GM21447 (cell line): ENCODE results near the gene TMEM19.

Experiments
- ATAC-seq: cut with Tn5 transposase; IDR thresholded peaks from one replicate; pipeline ENCODE4 v1.9.1; 2021; ENCODE audit not compliant: unreplicated experiment

Gene TMEM19

DNA sequence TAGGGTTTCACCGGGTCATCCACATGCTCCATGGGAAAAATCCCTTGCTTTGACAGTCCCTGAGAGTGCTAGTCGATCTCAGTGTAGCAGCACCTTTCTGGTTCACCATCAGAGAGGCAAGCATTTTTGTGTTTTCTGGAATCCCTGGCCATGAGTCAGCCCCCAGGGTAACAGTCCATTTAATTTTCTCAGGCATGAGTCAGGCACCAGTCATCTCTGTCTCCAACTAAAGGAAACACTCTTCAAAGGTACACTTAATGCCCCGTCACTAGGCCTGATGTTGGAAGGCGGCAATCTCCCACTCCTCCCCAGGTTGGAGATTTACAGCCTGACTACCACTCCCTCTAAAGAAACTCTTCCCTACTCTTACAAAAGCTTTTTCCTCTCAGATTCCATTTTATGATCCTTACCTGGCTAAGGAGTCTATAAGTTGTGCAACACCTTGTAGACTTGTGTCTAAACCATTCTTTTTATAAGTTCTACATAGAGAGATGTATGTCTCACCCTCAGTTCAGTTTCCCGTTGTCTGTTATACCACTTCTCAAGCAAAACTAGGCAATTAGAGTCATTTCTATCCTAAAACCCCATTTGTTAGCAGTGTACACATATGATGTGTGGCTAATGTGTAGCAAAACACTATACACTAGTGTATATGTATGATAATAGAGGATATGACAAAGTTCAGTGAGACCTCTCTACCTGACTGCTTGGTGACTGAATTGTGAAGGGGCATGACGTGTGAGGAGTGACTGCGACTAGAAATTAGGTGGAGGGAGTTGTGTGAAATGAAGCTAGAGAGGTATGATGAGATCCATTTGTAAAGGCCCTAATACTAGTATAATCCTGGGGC is 24.6 kb downstream of the TMEM19 start:
- no peak for ATAC-seq

DNA sequence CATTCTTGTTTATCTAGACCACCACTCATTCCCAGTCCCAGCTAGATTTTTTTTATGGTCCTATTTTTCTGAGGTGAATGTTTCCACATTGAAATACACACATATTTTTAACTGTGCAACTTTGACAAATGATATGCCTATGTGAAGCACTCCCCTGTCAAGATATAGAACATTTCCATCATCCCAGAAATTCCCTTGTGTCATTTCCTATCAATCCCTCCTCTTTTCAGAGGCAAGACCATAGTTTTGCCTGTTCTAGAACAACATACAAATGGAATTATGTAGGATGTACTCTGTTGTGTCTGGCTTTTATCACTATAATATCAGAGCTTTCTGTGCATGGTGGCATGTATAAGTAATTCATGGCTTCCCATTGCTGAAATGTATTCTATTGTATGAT is 32.7 kb downstream of the TMEM19 start:
- no peak for ATAC-seq

- no peak for ATAC-seq
Observed at GRCh38 chr12:71719647-71720370, 33.9 kb downstream of the TMEM19 start.

DNA sequence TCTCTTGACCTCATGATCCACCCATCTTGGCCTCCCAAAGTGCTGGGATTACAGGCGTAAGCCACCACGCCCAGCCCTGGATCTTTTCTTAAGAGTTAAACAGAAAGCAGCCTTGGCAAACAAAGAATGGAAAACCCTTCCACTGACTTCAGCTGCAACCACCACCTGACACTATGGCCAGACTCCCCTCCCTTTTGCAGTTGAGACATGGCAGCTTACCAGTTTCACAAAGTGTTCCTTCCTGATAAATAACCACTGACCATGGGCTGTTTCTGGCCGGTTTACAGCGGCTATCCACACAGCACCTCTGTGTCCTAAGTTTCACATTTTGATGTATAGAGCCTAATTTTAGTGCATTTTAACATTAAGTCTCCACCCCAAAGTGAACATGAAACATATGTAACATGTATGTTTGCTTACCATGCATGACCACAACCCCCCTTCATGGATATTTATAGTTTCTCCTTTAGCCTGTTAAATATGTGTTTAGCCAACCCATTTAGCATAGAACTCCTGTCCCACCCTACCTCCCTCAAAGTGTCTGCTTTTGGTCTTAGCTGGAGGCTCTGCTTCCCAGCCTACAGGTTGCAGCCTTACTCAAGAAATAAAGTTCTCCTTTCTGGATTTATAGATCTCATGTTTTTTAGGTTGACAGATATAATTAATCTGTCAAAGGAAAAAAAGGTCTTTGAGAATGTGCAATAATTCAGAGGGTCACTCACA is 36.1 kb downstream of the TMEM19 start:
- ATAC-seq, result no peak

- no peak for ATAC-seq
Observed at GRCh38 chr12:71725011-71725410, 39.1 kb downstream of the TMEM19 start.

DNA sequence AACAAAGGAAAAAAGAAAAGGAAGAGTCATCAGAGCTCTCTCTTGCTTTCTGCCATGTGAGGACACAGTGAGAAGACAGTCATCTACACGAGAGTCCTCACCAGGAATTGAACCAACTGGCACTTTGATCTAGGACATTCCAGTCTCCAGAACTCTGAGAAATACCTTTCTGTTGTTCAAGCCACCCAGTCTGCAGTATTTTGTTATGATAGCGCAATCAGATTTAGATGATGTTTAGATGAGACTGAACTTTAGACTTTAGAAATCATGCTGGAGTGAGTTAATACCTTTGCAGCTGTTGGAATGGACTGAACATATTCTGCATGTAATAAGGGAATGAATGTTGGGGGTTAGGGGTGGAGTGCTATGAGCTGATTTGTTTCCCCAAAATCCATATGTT is 40.7 kb downstream of the TMEM19 start:
- no peak for ATAC-seq

DNA sequence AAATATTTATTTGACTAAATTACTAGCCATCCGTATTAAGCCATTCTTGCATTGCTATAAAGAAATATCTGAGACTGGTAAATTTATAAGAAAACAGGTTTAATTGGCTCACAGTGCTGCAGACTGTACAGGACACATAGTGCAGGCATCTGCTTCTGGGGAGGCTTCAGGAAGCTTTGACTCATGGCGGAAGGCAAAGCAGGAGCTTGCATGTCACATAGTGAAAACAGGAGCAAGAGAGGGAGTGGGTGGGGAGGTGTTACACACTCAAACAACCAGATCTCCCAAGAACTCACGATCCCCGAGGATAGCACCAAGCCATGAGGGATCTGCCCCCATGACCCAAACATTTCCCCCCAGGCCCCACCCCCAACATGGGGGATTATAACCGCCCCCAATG is 42.1 kb downstream of the TMEM19 start:
- no peak for ATAC-seq

GRCh38 chr12:71730936-71731335 is 45.1 kb downstream of the TMEM19 start:
- ATAC-seq, result no peak

DNA sequence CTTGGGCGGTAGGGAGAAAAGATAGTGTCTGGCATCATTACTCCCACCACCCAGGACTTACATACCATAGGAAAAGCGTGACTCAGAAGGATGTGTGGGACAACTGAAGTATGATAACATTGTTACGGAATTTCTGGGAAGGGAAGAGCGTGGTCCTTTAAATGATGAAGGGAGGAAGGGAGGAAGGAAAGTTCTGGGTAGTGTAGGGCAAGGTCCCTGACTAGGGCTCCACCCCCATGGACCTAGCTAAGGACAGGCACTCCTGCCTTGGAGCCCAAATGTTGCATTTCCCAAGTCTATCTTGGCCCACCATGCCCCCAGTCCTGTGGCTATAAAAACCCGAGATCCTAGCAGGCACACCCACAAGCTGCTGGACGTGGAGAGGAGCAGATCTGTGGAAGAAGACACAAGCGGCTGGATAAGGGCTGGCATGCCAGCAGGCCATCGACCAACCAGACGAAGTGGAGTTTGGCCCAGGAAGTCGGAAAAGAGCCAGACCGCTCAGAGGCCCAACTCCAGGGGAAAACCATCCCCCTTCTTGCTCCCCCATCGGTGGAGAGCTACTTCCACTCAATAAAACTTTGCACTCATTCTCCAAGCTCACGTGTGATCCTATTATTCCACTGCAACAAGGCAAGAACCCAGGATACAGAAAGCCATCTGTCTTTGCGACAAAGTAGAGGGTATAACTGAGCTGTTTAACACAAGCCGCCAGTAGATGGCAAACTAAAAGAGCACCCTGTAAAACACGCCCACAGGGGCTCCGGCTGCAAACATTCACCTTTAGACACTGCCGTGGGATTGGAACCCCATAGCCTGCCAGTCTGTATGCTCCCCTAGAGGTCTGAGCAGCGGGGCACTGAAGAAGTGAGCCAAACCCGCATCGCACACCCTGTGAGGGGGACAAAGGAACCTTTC is 45.8 kb downstream of the TMEM19 start:
- no peak for ATAC-seq

GRCh38 chr12:71732357-71732712 is 46.5 kb downstream of the TMEM19 start:
- no peak for ATAC-seq

DNA sequence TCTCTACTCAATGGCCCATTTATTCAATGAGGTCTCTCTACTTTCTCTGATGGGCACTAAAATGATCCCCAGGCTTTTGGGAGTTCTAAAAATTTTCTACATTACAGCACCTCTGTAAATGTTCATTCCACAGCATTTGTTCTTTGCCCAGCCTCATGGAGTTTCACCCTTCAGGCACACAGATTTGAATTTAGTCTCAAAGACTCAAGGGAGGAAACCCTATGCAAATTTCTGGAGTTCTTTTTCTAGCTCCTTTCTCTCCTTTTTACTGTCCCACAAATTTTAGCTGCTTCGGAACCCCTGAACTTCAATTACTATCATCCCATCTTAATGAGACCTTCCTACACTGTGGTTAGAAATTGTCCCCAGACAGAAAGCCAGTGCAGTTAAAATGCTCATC is 51.3 kb downstream of the TMEM19 start:
- ATAC-seq, result no peak

GRCh38 chr12:71742998-71743397 is 57.1 kb downstream of the TMEM19 start:
- no peak for ATAC-seq

- no peak for ATAC-seq
Observed at GRCh38 chr12:71744522-71745300, 58.8 kb downstream of the TMEM19 start.

DNA sequence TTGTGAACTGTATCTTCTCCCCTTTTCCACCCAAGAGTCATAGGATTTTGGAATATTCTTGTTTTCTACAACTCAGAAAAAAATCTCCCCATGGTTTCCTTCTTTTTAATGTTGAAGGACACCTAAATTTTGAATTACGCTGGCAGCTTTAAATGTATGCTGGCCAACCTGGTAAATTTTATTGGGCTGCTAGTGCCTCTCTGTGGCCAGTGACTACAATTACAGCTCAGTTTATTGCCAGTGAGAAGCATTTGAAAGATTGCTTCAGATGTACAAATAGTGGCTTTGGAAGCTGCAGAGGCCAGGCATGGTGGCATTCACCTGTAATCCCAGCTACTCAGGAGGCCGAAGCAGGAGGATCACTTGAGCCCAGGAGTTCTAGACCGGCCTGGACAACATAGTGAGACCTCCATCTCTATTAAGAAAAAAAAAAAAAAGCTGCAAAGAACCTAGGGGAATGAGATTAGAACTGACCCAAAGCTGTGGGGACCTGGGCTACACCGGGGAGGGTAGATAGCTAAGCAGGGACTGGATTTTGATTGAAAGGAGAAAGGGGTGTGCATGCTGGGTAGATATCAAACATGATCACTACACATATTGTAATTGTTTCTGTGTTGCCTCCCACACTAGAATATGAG is 61.2 kb downstream of the TMEM19 start:
- ATAC-seq, result peak; percentile 96

DNA sequence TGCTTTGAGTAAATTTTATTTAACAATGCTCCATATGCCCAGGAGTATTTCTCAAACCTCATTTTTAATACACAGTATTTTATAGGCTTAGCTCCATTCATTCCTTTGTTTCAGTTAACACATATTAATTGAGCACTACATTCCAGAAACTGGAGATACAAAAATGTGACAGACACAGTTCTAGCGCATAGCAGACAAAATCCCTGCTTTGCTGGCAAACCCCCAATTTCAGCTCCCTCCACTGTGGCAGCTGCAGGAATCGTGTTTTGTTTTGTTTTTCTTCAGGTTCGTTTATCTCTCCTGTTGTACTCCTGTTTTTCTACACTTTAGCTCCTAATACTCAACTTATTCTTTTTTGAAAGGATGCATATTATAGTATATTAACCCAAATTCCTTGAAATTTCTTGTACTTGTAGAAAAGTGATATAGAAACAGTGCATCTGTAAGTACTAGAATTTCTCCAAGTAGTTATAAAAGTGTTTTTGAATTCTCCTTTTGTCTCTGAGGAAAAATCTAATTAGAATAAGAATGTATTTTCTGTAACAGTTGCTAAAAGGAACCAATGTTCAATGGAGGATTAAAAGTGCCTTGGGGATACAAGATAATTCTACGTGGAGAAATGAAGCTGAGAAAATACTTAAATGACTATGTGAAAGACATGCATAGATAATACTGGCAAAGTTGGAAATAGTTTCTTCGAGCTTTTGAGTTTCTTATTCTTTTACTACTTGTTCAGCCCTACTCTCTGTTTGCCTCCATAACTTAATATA is 62.4 kb downstream of the TMEM19 start:
- ATAC-seq, result no peak

GRCh38 chr12:71749666-71750065 is 63.8 kb downstream of the TMEM19 start:
- no peak for ATAC-seq

DNA sequence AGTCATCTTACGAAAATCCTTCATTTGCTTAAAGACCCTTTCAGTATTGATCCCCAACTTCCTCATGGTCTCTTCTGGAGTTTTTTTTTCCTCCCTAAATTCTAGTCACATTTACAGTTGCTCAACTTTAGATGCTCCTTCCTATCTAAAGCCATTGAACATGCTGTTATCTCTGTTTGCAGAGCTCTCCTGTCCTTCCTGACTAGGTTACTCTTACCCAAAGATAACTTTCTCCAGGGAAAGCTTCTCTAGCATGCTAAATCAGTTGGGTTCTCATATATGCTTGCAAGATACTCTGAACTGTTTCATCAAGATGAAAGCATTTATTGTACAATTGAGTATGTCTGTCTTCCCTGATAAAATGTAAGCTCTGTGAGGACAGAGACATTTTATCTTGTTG is 67.0 kb downstream of the TMEM19 start:
- no peak for ATAC-seq
